ENCODE results near the gene CHAF1B.

- TF ChIP-seq CTCF (IDR thresholded peaks at IDR 0.05) (no peak), POLR2A (IDR thresholded peaks at IDR 0.05) (no peak), POLR2AphosphoS5 (IDR thresholded peaks at IDR 0.05) (no peak), EP300 (IDR thresholded peaks at IDR 0.05) (no peak)
Observed at GRCh38 chr21:36428761-36429432, 43.7 kb downstream of the CHAF1B start.
